Measurements from ENCODE around the gene LDAH. TPM values are rescaled to one million over a fixed set of nuclear protein-coding genes. Genes with fewer than 3 reads are reported as not detected.
A peak's percentile ranks its signal among the peaks of the same experiment; 100 is the strongest.

LDAH gene
- total RNA-seq, 1 donor from 2014 or later = 28.0 TPM

GRCh38 chr2:20637147-20637546 is 185.8 kb downstream of the LDAH start:
- DNase-seq (ENCODE audit: extremely low spot score, unreplicated experiment) = no peak
- Mint-ChIP-seq H3K4me1 (ENCODE audit: unreplicated experiment) (peaks cover 23% of the 10 kb centered on the region), H3K9me3 (ENCODE audit: unreplicated experiment) (no peaks in the 10 kb centered on the region), H3K27ac (ENCODE audit: unreplicated experiment) (no peak overlapping the region), H3K4me3 (ENCODE audit: unreplicated experiment) (no peak overlapping the region), H3K27me3 (ENCODE audit: unreplicated experiment) (no peaks in the 10 kb centered on the region), H3K36me3 (ENCODE audit: unreplicated experiment) (peaks cover 33% of the 10 kb centered on the region)
- TF ChIP-seq CTCF (IDR thresholded peaks at IDR 0.05) = no peak

GRCh38 chr2:20635675-20636584 is 187.0 kb downstream of the LDAH start:
- H3K27ac Mint-ChIP-seq (ENCODE audit: unreplicated experiment) = peak overlapping the region; percentile 16
- no peaks in the 10 kb centered on the region for H3K27me3 Mint-ChIP-seq (ENCODE audit: unreplicated experiment)
- no peaks in the 10 kb centered on the region for H3K9me3 Mint-ChIP-seq (ENCODE audit: unreplicated experiment)
- peaks cover 20% of the 10 kb centered on the region for H3K4me1 Mint-ChIP-seq (ENCODE audit: unreplicated experiment)
- H3K36me3 Mint-ChIP-seq (ENCODE audit: unreplicated experiment) = peaks cover 29% of the 10 kb centered on the region
- DNase-seq (ENCODE audit: extremely low spot score, unreplicated experiment) = peak; percentile 95
- no peak overlapping the region for H3K4me3 Mint-ChIP-seq (ENCODE audit: unreplicated experiment)
- peak; percentile 96 for TF ChIP-seq CTCF (IDR thresholded peaks at IDR 0.05)

GRCh38 chr2:20635113-20635510 is 187.8 kb downstream of the LDAH start:
- Mint-ChIP-seq H3K36me3 (ENCODE audit: unreplicated experiment) (peaks cover 29% of the 10 kb centered on the region), H3K4me1 (ENCODE audit: unreplicated experiment) (peaks cover 20% of the 10 kb centered on the region), H3K27ac (ENCODE audit: unreplicated experiment) (no peak overlapping the region), H3K4me3 (ENCODE audit: unreplicated experiment) (no peak overlapping the region), H3K27me3 (ENCODE audit: unreplicated experiment) (no peaks in the 10 kb centered on the region), H3K9me3 (ENCODE audit: unreplicated experiment) (no peaks in the 10 kb centered on the region)
- DNase-seq (ENCODE audit: extremely low spot score, unreplicated experiment) = no peak
- no peak for TF ChIP-seq CTCF (IDR thresholded peaks at IDR 0.05)

GRCh38 chr2:20634507-20635112 is 188.3 kb downstream of the LDAH start:
- no peak for DNase-seq (ENCODE audit: extremely low spot score, unreplicated experiment)
- H3K27ac Mint-ChIP-seq (ENCODE audit: unreplicated experiment) = peak overlapping the region; percentile 74
- peaks cover 28% of the 10 kb centered on the region for H3K36me3 Mint-ChIP-seq (ENCODE audit: unreplicated experiment)
- H3K4me1 Mint-ChIP-seq (ENCODE audit: unreplicated experiment) = peaks cover 20% of the 10 kb centered on the region
- H3K4me3 Mint-ChIP-seq (ENCODE audit: unreplicated experiment) = no peak overlapping the region
- H3K27me3 Mint-ChIP-seq (ENCODE audit: unreplicated experiment) = no peaks in the 10 kb centered on the region
- H3K9me3 Mint-ChIP-seq (ENCODE audit: unreplicated experiment) = no peaks in the 10 kb centered on the region
- no peak for TF ChIP-seq CTCF (IDR thresholded peaks at IDR 0.05)

Other genes starting within 250 kb of the LDAH start
- 40.5 and 42.8 TPM in 2 replicates for gene HS1BP3, start 172.0 kb downstream of the LDAH start, total RNA-seq
- 9.0 and 10.1 TPM in 2 replicates for gene GDF7, start 156.0 kb downstream of the LDAH start, total RNA-seq
- gene APOB, start 221.0 kb upstream of the LDAH start, total RNA-seq = 0.21 and 0.24 TPM in 2 replicates

All from osteocyte (in vitro differentiated cells).